AG04450 (cell line): ENCODE measurements around the gene CD46. TPM values are rescaled to one million over a fixed set of nuclear protein-coding genes. Genes with fewer than 3 reads are reported as not detected.
A peak's percentile ranks its signal among the peaks of the same experiment; 100 is the strongest.

Source experiments
- CTCF ChIA-PET: fragments of 300-600, 350-600 bp; formaldehyde crosslinking; extraction: SDS; loops from one replicate; lab custom pipeline; 2022; ENCODE audit warnings: antibody characterized with exemption, inconsistent platforms; lab: Charles Lee
- POLR2A ChIA-PET: fragments of 350-600 bp; formaldehyde crosslinking; extraction: SDS; loops from one replicate; lab custom pipeline; 2021; ENCODE audit warnings: antibody characterized with exemption, inconsistent platforms; lab: Yijun Ruan, JAX
- DNase-seq: peaks from one replicate; pipeline ENCODE4 v3.0.0-alpha.2; 2011; ENCODE audit warnings: low read depth, low spot score
- H3K27ac ChIP-seq: one replicate; pipeline ENCODE4 v1.5.1; 2012; ENCODE audit warnings: low read depth, low read length, control low read depth
- H3K27me3 ChIP-seq: one replicate; pipeline ENCODE4 v1.6.0; 2012; ENCODE audit warnings: low read length; ENCODE audit not compliant: control insufficient read depth, insufficient read depth
- H3K4me3 ChIP-seq: 2 replicates; pipeline ENCODE4 v1.5.1; 2011; ENCODE audit warnings: mild to moderate bottlenecking, low read depth, low read length, control low read depth
- H3K9me3 ChIP-seq: 2 replicates; pipeline ENCODE4 v1.5.1; 2012; ENCODE audit warnings: low read length; ENCODE audit not compliant: control insufficient read depth, insufficient read depth
- polyA plus RNA-seq: library from polyadenylated mRNA; depleted of rRNA; stranded (reverse); fragments of >200 nt; gene quantifications from 2 replicates; pipeline ENCODE4 v1.2.3, GENCODE V29; 2011
- TF ChIP-seq, protein P1 (sequence below): IDR thresholded peaks from 2 replicates; pipeline ENCODE4 v1.5.1; 2011; ENCODE audit warnings: low read depth, low read length, control low read depth, inconsistent platforms

The CD46 gene
- polyA plus RNA-seq, 1 experiment: 148 TPM

DNA sequence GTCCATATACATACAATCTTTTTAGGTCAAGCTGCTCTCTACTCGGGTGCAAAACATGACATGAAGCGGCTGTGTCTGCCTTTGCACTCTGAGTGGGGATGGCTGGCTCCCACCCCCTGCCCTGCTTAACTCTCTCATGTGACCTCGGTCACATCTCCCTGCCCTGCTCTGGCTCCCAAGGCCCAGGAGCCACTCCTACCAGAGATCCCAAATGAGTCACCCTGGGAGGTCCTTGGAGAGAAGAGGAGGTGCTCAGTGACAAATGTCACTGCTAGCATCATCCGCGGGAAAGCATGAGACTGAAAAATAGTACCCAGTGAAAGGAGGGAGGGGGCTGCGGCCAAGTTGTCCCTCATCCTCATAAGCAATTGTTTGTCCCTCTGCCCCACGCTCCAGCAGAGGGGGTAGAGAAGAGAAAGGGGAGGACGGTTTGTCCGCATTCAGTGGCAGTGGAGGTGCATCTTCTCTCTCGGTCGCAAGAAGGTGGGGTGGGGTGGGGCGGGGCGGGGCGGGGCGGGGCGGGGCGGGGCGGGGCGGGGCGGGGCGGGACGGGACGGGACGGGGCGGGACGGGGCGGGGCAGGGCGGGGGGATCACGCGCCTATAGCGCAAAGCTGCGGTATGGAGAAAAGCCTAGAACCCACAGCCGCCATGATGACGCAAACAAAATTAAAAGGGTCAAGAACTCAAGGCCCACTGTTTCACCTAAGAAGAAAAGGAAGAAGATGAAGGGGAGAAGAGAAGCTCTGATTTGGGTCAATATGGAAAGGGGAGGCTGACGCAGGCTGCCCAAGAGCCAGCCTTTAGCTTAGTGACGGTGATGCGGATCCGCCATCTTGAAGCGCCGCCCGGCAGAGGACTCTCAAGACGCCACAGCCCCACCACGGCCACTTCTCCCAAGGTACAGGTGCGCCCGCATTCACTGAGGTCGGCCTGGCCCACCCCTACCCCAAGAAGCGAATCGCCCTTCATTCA is 66.2 kb downstream of the CD46 start:
- no peak for DNase-seq
- Histone ChIP-seq H3K27me3 (no peaks in the 10 kb centered on the region), H3K9me3 (no peaks in the 10 kb centered on the region), H3K4me3 (no peak overlapping the region), H3K27ac (no peak overlapping the region)
- TF ChIP-seq, protein P1, sequence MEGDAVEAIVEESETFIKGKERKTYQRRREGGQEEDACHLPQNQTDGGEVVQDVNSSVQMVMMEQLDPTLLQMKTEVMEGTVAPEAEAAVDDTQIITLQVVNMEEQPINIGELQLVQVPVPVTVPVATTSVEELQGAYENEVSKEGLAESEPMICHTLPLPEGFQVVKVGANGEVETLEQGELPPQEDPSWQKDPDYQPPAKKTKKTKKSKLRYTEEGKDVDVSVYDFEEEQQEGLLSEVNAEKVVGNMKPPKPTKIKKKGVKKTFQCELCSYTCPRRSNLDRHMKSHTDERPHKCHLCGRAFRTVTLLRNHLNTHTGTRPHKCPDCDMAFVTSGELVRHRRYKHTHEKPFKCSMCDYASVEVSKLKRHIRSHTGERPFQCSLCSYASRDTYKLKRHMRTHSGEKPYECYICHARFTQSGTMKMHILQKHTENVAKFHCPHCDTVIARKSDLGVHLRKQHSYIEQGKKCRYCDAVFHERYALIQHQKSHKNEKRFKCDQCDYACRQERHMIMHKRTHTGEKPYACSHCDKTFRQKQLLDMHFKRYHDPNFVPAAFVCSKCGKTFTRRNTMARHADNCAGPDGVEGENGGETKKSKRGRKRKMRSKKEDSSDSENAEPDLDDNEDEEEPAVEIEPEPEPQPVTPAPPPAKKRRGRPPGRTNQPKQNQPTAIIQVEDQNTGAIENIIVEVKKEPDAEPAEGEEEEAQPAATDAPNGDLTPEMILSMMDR: no peak
- CTCF ChIA-PET: interaction anchor here (1.3 to 5.8 kb wide), 4 partner anchors 9 to 145 kb away, joined by 3 to 38 read pairs (median 16); no protein-coding TSS in a partner anchor
- POLR2A ChIA-PET: interaction anchor here (1.2 kb wide), 1 partner anchor 12 kb away, joined by 4 read pairs; no protein-coding TSS in a partner anchor

DNA sequence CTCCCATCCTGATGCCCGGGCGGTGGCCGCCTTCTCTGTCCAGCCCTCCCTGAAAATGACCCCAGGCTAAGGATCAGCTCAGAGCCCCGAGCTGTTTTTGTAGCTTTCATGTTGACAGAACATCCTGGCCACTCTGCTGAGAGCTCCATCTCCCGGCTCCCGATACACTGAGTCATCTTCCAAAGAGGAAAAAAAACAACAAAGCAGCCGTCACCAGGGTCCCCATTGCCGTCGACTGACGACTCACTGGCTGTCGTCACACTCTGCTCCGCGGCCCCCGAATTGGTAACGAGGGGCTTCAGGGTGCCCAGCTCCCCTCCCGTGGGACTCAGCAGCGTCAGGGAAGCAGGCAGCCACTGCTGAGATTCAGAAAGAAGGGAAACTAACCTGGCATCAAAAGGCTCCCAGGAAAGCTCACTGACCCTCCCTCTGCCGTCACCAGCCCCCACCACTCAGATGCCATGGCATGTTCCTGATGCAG is 67.2 kb downstream of the CD46 start:
- CTCF ChIA-PET: interaction anchor here (1.0 to 5.8 kb wide), 7 partner anchors 8 to 144 kb away, joined by 3 to 38 read pairs (median 8); no protein-coding TSS in a partner anchor
- TF ChIP-seq, protein P1: no peak
- Histone ChIP-seq H3K9me3 (no peaks in the 10 kb centered on the region), H3K4me3 (peak overlapping the region; percentile 27; the same call in 1 of the 2 replicates), H3K27me3 (no peaks in the 10 kb centered on the region), H3K27ac (no peak overlapping the region)
- POLR2A ChIA-PET: interaction anchor here (1.2 kb wide), 1 partner anchor 13 kb away, joined by 4 read pairs; no protein-coding TSS in a partner anchor
- no peak for DNase-seq

DNA sequence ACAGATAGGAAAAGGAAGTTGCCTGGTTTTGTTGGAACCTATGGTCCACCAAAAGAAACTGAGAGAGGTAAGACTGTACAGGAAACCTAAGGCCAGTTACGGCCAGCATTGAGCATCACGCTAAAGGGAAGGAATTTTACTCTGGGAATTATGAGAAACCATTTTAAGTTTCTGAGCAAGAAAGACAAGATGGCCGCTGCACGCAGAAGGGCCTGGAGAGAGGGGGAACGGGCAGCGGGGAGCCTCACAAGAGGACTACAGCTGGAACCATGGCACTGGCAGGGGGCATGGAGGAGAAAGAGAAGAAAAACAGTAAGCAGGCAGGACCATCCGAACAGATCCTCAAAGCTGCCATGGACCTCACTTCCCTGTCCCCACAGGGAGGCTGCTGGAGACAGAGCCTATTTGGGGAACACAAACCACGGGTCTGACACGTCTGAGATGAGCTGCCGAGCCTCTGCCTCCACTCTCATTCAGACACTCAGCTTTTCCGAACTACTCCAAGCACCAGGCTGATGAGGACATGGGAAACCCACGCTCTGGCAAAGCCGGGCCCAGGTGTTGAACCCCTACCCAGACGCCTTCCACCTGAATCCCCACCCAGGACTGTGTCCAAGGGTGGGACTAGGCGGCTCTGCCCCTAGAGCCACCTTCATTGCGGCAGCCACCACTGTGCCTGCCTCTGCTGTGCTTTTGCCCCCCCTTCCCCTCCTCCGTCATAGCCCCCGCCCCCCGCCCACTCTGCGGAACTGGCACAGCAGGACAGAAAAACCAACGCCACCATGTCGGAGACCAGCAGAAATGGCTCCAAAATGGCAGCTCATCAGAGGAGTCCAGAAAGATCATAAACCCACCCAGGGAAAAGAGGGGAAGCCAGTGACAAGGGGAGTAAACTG is 69.0 kb downstream of the CD46 start:
- POLR2A ChIA-PET: no interaction called here
- Histone ChIP-seq H3K27ac (no peak overlapping the region), H3K27me3 (no peaks in the 10 kb centered on the region), H3K4me3 (no peak overlapping the region), H3K9me3 (no peaks in the 10 kb centered on the region)
- CTCF ChIA-PET: interaction anchor here (2.1 to 7.4 kb wide), 3 partner anchors 23 to 64 kb away, joined by 13 to 80 read pairs (median 38); no protein-coding TSS in a partner anchor
- DNase-seq: no peak
- TF ChIP-seq, protein P1: no peak

GRCh38 chr1:207821464-207822045 is 69.7 kb downstream of the CD46 start:
- POLR2A ChIA-PET: no interaction called here
- Histone ChIP-seq H3K27me3 (no peaks in the 10 kb centered on the region), H3K9me3 (no peaks in the 10 kb centered on the region), H3K4me3 (no peak overlapping the region), H3K27ac (no peak overlapping the region)
- no peak for DNase-seq
- TF ChIP-seq, protein P1: no peak
- CTCF ChIA-PET: interaction anchor here (4.2 to 7.4 kb wide), 3 partner anchors 24 to 63 kb away, joined by 21 to 80 read pairs (median 38); no protein-coding TSS in a partner anchor
